Type B pancreatic cell (in vitro differentiated cells): Measurements from ENCODE around the gene NCEH1. TPM values are rescaled to one million over a fixed set of nuclear protein-coding genes. Genes with fewer than 3 reads are reported as not detected.

Source experiments
- DNase-seq: peaks from one replicate; pipeline ENCODE4 v3.0.0; 2021; ENCODE audit warnings: mixed read lengths; ENCODE audit not compliant: unreplicated experiment; ENCODE audit errors: extremely low spot score
- H3K27ac Mint-ChIP-seq: 2 replicates; pipeline ENCODE4 v1.8.0; 2021; ENCODE audit warnings: mild to moderate bottlenecking, mixed read lengths
- H3K27me3 Mint-ChIP-seq: 2 replicates; pipeline ENCODE4 v1.8.0; 2021; ENCODE audit warnings: mixed read lengths
- H3K36me3 Mint-ChIP-seq: 2 replicates; pipeline ENCODE4 v1.8.0; 2021; ENCODE audit warnings: mixed read lengths
- H3K4me1 Mint-ChIP-seq: one replicate; pipeline ENCODE4 v1.8.0; 2021; ENCODE audit warnings: mixed read lengths; ENCODE audit not compliant: unreplicated experiment
- H3K4me3 Mint-ChIP-seq: 2 replicates; pipeline ENCODE4 v1.8.0; 2021; ENCODE audit warnings: mild to moderate bottlenecking, mixed read lengths
- H3K9me3 Mint-ChIP-seq: 2 replicates; pipeline ENCODE4 v1.8.0; 2021; ENCODE audit warnings: mixed read lengths
- CTCF ChIP-seq: fragments of 200-600 bp; sonication (generic); conservative IDR thresholded peaks from 2 replicates; pipeline ENCODE4 v1.5.0; 2021; ENCODE audit warnings: antibody characterized with exemption, mild to moderate bottlenecking
- total RNA-seq: library from RNA; stranded (reverse); gene quantifications from 2 replicates; pipeline ENCODE4 v1.2.1, GENCODE V29; 2021; ENCODE audit warnings: low replicate concordance

The NCEH1 gene
- total RNA-seq, 1 donor from 2014 or later: 7.0 TPM

- no peak overlapping the region for H3K4me3 Mint-ChIP-seq
- no peak for DNase-seq
These were observed 88.7 kb downstream of the NCEH1 start for GRCh38 chr3:172622156-172622555.

GRCh38 chr3:172617976-172618375, 92.9 kb downstream of the NCEH1 start:
- no peak for DNase-seq
- Mint-ChIP-seq H3K9me3 (no peaks in the 10 kb centered on the region), H3K36me3 (no peaks in the 10 kb centered on the region), H3K4me1 (no peaks in the 10 kb centered on the region), H3K27ac (no peak overlapping the region), H3K27me3 (no peaks in the 10 kb centered on the region), H3K4me3 (no peak overlapping the region)
- no peak for TF ChIP-seq CTCF

More at GRCh38 chr3:172622156-172622555, 88.7 kb downstream of the NCEH1 start:
- Mint-ChIP-seq H3K27me3 (no peaks in the 10 kb centered on the region), H3K36me3 (no peaks in the 10 kb centered on the region), H3K9me3 (no peaks in the 10 kb centered on the region), H3K4me1 (no peaks in the 10 kb centered on the region), H3K27ac (no peak overlapping the region)
- no peak for TF ChIP-seq CTCF

- no peaks in the 10 kb centered on the region for H3K4me1 Mint-ChIP-seq
- no peak for TF ChIP-seq CTCF
- no peak overlapping the region for H3K27ac Mint-ChIP-seq
- no peaks in the 10 kb centered on the region for H3K36me3 Mint-ChIP-seq
- no peak overlapping the region for H3K4me3 Mint-ChIP-seq
- no peaks in the 10 kb centered on the region for H3K9me3 Mint-ChIP-seq
- H3K27me3 Mint-ChIP-seq: no peaks in the 10 kb centered on the region
- DNase-seq: no peak
These were observed 93.7 kb downstream of the NCEH1 start for GRCh38 chr3:172617013-172617706.

GRCh38 chr3:172616031-172616461, 94.8 kb downstream of the NCEH1 start:
- no peak for DNase-seq
- Mint-ChIP-seq H3K27ac (no peak overlapping the region), H3K9me3 (peaks cover under 1% of the 10 kb centered on the region), H3K4me1 (no peaks in the 10 kb centered on the region), H3K4me3 (no peak overlapping the region), H3K27me3 (no peaks in the 10 kb centered on the region), H3K36me3 (no peaks in the 10 kb centered on the region)
- no peak for TF ChIP-seq CTCF

- H3K4me1 Mint-ChIP-seq: no peaks in the 10 kb centered on the region
- no peaks in the 10 kb centered on the region for H3K36me3 Mint-ChIP-seq
- no peak overlapping the region for H3K27ac Mint-ChIP-seq
These were observed 95.6 kb downstream of the NCEH1 start for GRCh38 chr3:172615296-172615695.

More at GRCh38 chr3:172615296-172615695, 95.6 kb downstream of the NCEH1 start:
- TF ChIP-seq CTCF: no peak
- H3K9me3 Mint-ChIP-seq: peaks cover 8% of the 10 kb centered on the region
- H3K4me3 Mint-ChIP-seq: no peak overlapping the region
- DNase-seq: no peak
- H3K27me3 Mint-ChIP-seq: no peaks in the 10 kb centered on the region
